GM12873 (cell line): ENCODE measurements around the gene HMGXB3.

Source experiments
- TF ChIP-seq, protein P1 (sequence below): IDR thresholded peaks from 2 replicates; pipeline ENCODE4 v1.5.1; 2012; ENCODE audit warnings: low read depth, mild to moderate bottlenecking, moderate library complexity, low read length, control low read depth; ENCODE audit not compliant: insufficient read depth; ENCODE audit errors: missing control alignments

Gene HMGXB3

GRCh38 chr5:149966946-149967345 lies 33.6 kb upstream of the HMGXB3 start:
- TF ChIP-seq, protein P1, sequence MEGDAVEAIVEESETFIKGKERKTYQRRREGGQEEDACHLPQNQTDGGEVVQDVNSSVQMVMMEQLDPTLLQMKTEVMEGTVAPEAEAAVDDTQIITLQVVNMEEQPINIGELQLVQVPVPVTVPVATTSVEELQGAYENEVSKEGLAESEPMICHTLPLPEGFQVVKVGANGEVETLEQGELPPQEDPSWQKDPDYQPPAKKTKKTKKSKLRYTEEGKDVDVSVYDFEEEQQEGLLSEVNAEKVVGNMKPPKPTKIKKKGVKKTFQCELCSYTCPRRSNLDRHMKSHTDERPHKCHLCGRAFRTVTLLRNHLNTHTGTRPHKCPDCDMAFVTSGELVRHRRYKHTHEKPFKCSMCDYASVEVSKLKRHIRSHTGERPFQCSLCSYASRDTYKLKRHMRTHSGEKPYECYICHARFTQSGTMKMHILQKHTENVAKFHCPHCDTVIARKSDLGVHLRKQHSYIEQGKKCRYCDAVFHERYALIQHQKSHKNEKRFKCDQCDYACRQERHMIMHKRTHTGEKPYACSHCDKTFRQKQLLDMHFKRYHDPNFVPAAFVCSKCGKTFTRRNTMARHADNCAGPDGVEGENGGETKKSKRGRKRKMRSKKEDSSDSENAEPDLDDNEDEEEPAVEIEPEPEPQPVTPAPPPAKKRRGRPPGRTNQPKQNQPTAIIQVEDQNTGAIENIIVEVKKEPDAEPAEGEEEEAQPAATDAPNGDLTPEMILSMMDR, result no peak

GRCh38 chr5:149969181-149969930 lies 31.2 kb upstream of the HMGXB3 start:
- TF ChIP-seq, protein P1, result no peak

DNA sequence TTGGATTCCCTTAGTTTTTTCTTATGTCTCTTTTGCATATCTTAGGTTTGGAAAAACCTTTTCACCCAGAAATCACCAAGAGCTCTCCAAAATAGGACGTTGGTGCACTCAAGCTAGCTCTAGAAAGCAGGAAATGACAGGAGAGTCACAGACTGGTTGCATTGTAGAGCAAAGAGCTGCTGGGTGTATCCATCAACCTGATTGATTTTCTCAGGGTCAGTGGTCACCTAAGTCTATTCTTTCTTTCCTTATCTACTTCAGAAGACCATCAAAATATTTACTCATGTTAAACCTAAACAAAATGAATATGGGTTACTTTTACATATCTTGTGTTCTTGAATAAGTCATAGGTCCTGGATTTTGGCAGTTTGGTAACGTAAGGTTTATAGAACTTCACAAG lies 25.1 kb upstream of the HMGXB3 start:
- TF ChIP-seq, protein P1, result no peak

DNA sequence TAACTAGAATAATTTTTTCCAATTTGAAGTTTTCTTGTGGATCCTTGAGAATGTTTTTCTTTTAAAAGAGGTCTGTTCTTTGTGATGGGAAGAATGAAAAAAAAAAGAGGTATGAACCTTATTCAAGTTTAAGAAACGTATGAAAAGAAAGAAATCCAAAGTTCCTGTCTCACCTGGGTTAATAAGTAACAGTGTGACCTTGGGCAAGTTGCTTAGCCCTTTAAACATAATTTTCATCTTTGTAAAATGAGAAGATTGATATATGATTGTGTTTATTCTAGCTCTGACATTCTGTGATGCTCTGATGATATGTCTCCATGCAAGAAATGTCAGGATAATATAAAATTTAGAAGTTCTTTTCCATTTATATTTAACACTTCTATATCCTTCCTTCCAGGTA lies 20.6 kb upstream of the HMGXB3 start:
- TF ChIP-seq, protein P1, result no peak

- TF ChIP-seq, protein P1, result no peak
These were observed 19.3 kb upstream of the HMGXB3 start for GRCh38 chr5:149981206-149981605.

- TF ChIP-seq, protein P1, result no peak
These were observed 18.0 kb upstream of the HMGXB3 start for GRCh38 chr5:149982505-149982904.

DNA sequence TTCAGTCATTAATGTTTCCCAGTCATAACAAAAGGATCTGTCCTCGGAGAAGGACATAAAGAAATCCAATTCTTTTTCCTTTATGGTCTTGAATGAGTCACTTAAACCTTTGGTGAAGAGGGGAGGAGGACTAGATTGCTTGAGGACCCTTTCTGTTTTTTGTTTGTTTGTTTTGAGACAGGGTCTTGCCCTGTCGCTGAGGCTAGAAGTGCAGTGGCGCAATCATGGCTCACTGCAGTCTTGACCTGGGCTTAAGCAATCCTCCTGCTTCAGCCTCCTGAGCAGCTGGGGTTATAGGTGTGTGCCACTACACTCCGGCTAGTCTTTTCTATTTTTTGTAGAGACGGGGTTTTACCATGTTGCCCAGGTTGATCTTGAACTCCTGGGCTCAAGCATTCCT lies 12.4 kb upstream of the HMGXB3 start:
- TF ChIP-seq, protein P1, result no peak
